ENCODE measurements around the gene BTBD6.

- TF ChIP-seq CTCF (IDR thresholded peaks at IDR 0.05; ENCODE audit: insufficient read depth, low read length, poor library complexity, severe bottlenecking) (no peak), EZH2phosphoT487 (conservative IDR thresholded peaks at IDR 0.05; ENCODE audit: low read length) (no peak)
Measured at GRCh38 chr14:105287249-105288102, 39.1 kb downstream of the BTBD6 start.

Data from SU-DHL-6 (cell line).